ENCODE results near the gene POU2F1. TPM values are rescaled to one million over a fixed set of nuclear protein-coding genes. Genes with fewer than 3 reads are reported as not detected.

POU2F1 gene
- total and polyA plus RNA-seq, 4 donors: 0.93 to 10.5 (median 6.5) TPM

- DNase-seq (ENCODE audit: low spot score): no peak
- no peaks in the 10 kb centered on the region for H3K27me3 ChIP-seq (ENCODE audit: control insufficient read depth in 4 of 4, insufficient read depth in 4 of 4, low read length in 3 of 4)
- TF ChIP-seq CTCF (IDR thresholded peaks at IDR 0.05; ENCODE audit: low read depth, low read length, missing input control): no peak
- TF ChIP-seq REST (IDR thresholded peaks at IDR 0.05): no peak
- TF ChIP-seq HNF4A (conservative IDR thresholded peaks at IDR 0.05): no peak
- H3K9me3 ChIP-seq (ENCODE audit: control insufficient read depth in 4 of 4, low read length in 3 of 4): no peaks in the 10 kb centered on the region
- H3K4me1 ChIP-seq (ENCODE audit: control insufficient read depth in 4 of 4, insufficient read depth in 4 of 4, low read length in 3 of 4): peaks cover 2 to 13% (median 8%) of the 10 kb centered on the region in 4 donors
- no peak overlapping the region for H3K4me3 ChIP-seq (ENCODE audit: low read depth in 1 of 3, low read length in 3 of 3)
- H3K9ac ChIP-seq (ENCODE audit: low read depth in 1 of 2, low read length in 2 of 2): no peak overlapping the region
- no peak overlapping the region for H3K27ac ChIP-seq (ENCODE audit: low read depth in 1 of 2, low read length in 2 of 2)
- no peaks in the 10 kb centered on the region for H3K36me3 ChIP-seq (ENCODE audit: control insufficient read depth in 4 of 4, insufficient read depth in 3 of 4, low read depth in 1 of 4, low read length in 3 of 4)
These were observed 43.3 kb downstream of the POU2F1 start for GRCh38 chr1:167263819-167264464.

GRCh38 chr1:167266965-167267364 is 46.3 kb downstream of the POU2F1 start:
- no peak overlapping the region for H3K4me3 ChIP-seq (ENCODE audit: low read depth in 1 of 3, low read length in 3 of 3)
- H3K9ac ChIP-seq (ENCODE audit: low read depth in 1 of 2, low read length in 2 of 2): no peak overlapping the region
- DNase-seq (ENCODE audit: low spot score): no peak
- no peaks in the 10 kb centered on the region for H3K27me3 ChIP-seq (ENCODE audit: control insufficient read depth in 4 of 4, insufficient read depth in 4 of 4, low read length in 3 of 4)
- H3K9me3 ChIP-seq (ENCODE audit: control insufficient read depth in 4 of 4, low read length in 3 of 4): no peaks in the 10 kb centered on the region
- H3K4me1 ChIP-seq (ENCODE audit: control insufficient read depth in 4 of 4, insufficient read depth in 4 of 4, low read length in 3 of 4): peaks cover 2 to 23% (median 11%) of the 10 kb centered on the region in 4 donors
- no peak for TF ChIP-seq FOXA1 (IDR thresholded peaks at IDR 0.05)
- TF ChIP-seq GABPA (IDR thresholded peaks at IDR 0.05 in 1 of 2, conservative IDR thresholded peaks at IDR 0.05 in 1 of 2): no peak
- no peak for TF ChIP-seq EGR1 (IDR thresholded peaks at IDR 0.05; ENCODE audit: low read depth in 2 of 2)
- TF ChIP-seq HNF4A (conservative IDR thresholded peaks at IDR 0.05): no peak
- TF ChIP-seq ATF3 (IDR thresholded peaks at IDR 0.05): no peak
- TF ChIP-seq JUND (IDR thresholded peaks at IDR 0.05): no peak
- TF ChIP-seq SP1 (IDR thresholded peaks at IDR 0.05): no peak
- no peak for TF ChIP-seq MAX (IDR thresholded peaks at IDR 0.05)
- TF ChIP-seq CTCF (IDR thresholded peaks at IDR 0.05; ENCODE audit: low read depth, low read length, missing input control): no peak
- TF ChIP-seq REST (IDR thresholded peaks at IDR 0.05): no peak
- no peak for TF ChIP-seq ZBTB33 (IDR thresholded peaks at IDR 0.05)
- no peak for TF ChIP-seq HNF4G (IDR thresholded peaks at IDR 0.05)
- TF ChIP-seq RAD21 (IDR thresholded peaks at IDR 0.05): no peak
- TF ChIP-seq TAF1 (conservative IDR thresholded peaks at IDR 0.05): no peak
- TF ChIP-seq RXRA (IDR thresholded peaks at IDR 0.05): no peak
- no peak for TF ChIP-seq FOXA2 (IDR thresholded peaks at IDR 0.05)
- TF ChIP-seq NR2F2 (IDR thresholded peaks at IDR 0.05): no peak
- no peak for TF ChIP-seq YY1 (IDR thresholded peaks at IDR 0.05)
- no peaks in the 10 kb centered on the region for H3K36me3 ChIP-seq (ENCODE audit: control insufficient read depth in 4 of 4, insufficient read depth in 3 of 4, low read depth in 1 of 4, low read length in 3 of 4)
- no peak overlapping the region for H3K27ac ChIP-seq (ENCODE audit: low read depth in 1 of 2, low read length in 2 of 2)
